ENCODE results near the gene KCNQ1.
A peak's percentile ranks its signal among the peaks of the same experiment; 100 is the strongest.

Gene KCNQ1

DNA sequence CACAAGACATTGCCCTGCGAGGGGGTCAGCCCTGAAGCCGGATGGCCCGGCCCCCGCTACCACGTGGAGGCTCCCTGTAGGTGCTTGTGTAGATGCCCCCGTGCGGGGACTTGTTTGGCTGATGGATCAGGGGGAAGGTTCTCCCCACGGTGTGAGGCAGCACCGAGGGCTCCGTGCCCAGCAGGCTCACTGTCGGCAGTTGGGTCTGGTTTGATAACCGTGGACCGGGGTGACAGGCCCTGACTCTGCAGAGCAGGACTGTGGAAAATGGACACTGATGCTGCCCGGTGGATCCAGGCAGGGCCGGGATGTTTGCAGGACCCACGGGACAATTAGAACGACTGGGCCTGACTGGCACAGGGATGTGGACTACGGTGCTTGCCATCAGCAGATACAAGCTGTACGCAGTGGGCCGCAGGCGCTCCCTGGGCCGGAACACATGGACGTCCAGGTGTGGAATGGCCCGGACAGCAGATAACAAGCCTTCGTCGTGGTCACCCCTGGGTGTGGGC is 19.0 kb downstream of the KCNQ1 start:
- no peaks in the 10 kb centered on the region for H3K9me3 ChIP-seq
- no peak overlapping the region for H3K9ac ChIP-seq
- peaks cover 95% of the 10 kb centered on the region for H4K20me1 ChIP-seq
- TF ChIP-seq Cebpa-rat (IDR thresholded peaks at IDR 0.05): no peak
- no peak overlapping the region for H3K27ac ChIP-seq
- no peak overlapping the region for H3K4me3 ChIP-seq
- H3K4me1 ChIP-seq: peaks cover 91% of the 10 kb centered on the region
- no peaks in the 10 kb centered on the region for H3K36me3 ChIP-seq
- H3K4me2 ChIP-seq: peak overlapping the region; percentile 86
- H3K27me3 ChIP-seq: peaks cover 28% of the 10 kb centered on the region

DNA sequence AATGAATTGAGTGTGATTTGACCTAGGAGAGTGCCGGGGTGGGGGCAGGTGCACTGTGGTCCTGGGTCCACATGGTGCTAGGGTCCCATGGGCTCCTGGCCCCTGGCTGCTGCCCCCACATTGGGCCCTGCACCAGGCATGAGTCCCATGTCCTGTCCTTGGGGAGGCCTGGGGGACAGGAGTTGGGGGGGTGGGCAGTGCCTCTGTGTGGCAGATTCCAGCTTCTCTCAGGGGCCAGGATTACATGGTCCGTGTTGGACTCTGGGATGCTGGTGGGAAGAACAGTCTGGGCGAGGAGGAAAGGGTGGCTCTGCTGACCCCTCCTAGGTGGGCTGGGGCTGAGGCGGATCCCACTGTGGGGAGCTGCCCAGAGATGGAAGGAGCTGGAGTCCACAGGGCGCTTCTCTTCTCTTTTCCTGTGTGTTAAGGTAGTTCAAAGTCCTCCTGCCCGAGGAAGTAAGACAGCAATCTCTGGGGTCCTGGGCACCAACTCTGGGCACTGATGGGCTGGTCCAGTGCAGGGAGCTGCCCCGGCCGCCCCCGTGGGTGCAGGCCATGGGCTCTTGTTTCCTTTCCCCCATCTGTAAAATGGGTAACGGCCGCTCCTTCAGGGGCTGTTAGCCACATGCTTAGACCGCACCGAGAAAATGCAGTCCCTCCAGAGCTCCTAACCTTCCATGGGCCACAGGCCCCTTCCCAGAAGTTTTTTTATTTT is 19.8 kb downstream of the KCNQ1 start:
- H3K9me3 ChIP-seq: no peaks in the 10 kb centered on the region
- peaks cover 35% of the 10 kb centered on the region for H3K27me3 ChIP-seq
- peak overlapping the region; percentile 86; the same call in 1 of the 2 replicates for H3K4me2 ChIP-seq
- TF ChIP-seq Cebpa-rat (IDR thresholded peaks at IDR 0.05): no peak
- peaks cover 84% of the 10 kb centered on the region for H3K4me1 ChIP-seq
- no peak overlapping the region for H3K9ac ChIP-seq
- peaks cover 97% of the 10 kb centered on the region for H4K20me1 ChIP-seq
- no peaks in the 10 kb centered on the region for H3K36me3 ChIP-seq
- H3K4me3 ChIP-seq: no peak overlapping the region
- no peak overlapping the region for H3K27ac ChIP-seq

DNA sequence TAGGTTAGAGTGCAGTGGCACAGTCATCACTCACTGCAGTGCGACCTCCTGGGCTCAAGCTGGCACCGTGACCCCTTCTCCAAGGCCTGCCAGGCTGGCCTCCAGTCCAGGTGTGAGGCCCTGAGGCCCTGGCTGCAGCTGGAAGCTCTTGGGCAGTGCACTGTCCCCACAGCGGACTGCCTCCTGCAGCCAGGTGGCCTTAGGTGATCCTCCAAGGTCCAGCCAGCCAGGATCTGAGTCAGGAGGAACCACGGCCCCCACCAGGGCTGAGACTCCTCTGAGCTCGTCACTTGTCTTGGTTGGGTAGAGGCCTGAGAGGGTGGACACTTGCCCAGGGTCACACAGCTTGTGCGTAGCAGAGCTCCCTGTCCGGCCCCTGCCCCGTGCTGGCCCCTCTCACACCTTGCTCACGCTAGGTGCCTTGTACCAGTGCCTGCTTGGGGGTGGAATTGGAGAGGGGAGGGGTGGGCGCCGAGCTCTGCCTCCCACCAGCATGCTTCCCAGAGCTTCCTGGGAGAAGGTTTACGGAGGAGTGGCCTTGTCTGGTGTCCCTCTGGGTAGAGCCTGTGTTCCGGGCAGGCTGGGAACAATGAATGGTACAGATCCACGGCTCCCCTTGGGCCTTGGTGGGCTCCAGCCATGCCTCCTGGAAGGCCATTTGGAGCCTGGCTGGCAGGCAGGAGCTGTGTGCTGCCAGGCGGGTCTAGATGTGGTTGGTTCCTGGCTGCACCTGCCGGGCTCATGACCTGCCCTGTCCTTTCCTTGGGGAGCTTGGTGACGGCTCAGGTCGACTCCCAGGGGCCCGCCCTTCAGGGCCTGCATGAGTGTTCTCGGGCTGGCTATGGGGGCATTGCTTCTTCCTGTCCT is 20.6 kb downstream of the KCNQ1 start:
- Histone ChIP-seq H4K20me1 (peaks cover 99% of the 10 kb centered on the region), H3K27me3 (peaks cover 43% of the 10 kb centered on the region), H3K4me1 (peaks cover 78% of the 10 kb centered on the region), H3K36me3 (no peaks in the 10 kb centered on the region), H3K9me3 (no peaks in the 10 kb centered on the region), H3K4me2 (peak overlapping the region; percentile 89), H3K4me3 (no peak overlapping the region), H3K9ac (no peak overlapping the region), H3K27ac (no peak overlapping the region)
- no peak for TF ChIP-seq Cebpa-rat (IDR thresholded peaks at IDR 0.05)

DNA sequence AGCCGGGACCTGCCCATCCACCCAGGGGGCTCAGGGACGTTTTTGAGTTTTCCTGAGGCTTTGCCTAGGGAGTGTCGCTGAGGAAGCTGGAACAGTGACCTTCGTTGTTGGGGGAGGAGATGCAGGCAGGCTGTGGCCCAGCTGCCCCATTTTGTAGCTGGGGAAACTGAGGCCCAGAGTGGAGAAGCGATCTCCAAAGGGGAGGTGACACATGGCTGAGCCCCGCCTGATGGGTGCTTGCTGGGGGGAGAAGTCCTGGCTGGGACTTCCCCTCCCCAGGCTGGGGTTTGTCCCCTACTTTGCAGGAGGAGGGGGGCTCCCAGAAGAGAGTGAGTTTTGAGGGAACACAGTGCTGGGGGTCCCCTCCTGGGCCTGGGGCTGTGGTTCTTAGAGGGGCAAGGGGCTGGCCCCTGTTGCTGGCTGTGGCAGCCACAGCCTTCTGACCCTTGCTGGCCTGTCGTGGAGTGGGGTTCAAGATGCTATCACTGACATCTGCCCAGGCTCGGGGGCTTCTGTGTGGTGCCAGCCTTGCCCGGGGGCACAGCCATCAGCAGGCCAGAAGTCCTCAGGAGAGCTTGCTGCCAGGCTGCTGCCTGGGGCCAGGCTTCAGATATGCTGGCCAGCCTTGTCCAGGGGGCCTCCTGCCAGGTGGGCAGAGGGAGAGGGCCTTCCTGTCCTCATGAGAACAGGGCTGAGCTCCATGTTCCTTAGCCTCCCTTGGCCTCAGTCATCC is 21.4 kb downstream of the KCNQ1 start:
- H3K4me3 ChIP-seq: no peak overlapping the region
- H3K4me2 ChIP-seq: peak overlapping the region; percentile 89

DNA sequence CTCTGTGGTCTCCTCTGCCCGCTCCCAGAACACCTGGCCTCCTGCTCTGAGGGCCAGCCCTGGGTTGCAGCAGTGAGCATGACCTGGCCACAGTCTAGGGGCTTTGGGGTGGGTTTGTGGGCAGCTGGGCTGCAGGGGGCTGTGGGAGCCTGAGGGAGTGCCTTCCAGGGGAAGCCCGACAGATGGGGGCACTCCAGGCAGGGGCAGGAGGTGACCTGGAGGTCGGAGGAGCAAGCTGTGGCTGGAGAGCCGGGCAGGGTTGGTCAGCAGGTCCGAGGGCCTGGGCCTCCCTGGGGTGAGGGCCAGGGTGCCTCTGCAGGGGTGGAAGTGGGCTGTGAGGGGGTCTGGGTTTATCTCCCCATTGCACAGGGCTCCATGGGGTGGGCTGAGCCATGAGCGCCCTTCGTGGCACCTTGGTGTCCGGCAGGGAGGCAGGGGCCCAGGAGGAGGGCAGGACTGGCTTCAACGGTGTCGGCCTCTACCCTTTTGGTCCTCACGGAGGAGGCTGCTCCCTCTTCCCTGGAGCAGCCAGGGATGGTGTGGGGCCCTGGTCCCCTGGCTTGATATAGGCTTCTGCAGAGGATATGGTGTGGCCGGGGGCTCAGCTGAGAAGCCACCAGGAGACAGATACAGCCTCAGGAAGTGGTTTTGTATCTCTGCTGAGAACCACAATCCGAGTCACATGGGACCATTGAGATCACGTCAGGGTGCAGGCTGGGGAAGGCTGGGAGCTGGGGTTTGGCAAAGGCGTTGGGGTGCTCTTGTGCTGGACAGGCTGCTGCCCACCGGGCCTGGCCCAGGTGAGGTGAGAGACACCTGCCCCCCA is 22.3 kb downstream of the KCNQ1 start:
- H3K27me3 ChIP-seq: peaks cover 44% of the 10 kb centered on the region
- no peak for TF ChIP-seq Cebpa-rat (IDR thresholded peaks at IDR 0.05)
- H3K4me2 ChIP-seq: peak overlapping the region; percentile 89

More for the DNA sequence above, 21.4 kb downstream of the KCNQ1 start:
- H4K20me1 ChIP-seq: peaks cover 100% of the 10 kb centered on the region
- H3K4me1 ChIP-seq: peaks cover 72% of the 10 kb centered on the region
- H3K9ac ChIP-seq: no peak overlapping the region
- H3K9me3 ChIP-seq: no peaks in the 10 kb centered on the region
- no peak overlapping the region for H3K27ac ChIP-seq
- no peaks in the 10 kb centered on the region for H3K36me3 ChIP-seq
- TF ChIP-seq Cebpa-rat (IDR thresholded peaks at IDR 0.05): no peak
- peaks cover 44% of the 10 kb centered on the region for H3K27me3 ChIP-seq

DNA sequence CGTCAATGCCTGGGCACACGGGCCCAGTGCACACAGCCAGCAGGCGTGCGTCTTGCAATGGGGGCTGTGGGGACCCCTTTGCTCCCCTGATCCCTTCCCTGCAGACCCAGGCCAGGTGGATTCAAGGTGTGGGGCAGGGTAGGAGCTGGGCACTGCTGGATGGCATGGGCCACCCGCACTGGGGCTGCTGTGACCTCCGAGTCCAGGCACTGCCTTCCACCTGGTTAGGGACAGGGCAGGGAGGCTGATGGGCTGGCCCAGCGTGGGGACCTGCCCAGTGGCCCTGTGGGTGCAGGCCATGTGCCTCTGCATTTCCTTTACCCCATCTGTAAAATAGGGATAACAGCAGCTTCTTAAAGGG is 22.9 kb downstream of the KCNQ1 start:
- Histone ChIP-seq H3K4me1 (peaks cover 63% of the 10 kb centered on the region), H3K27ac (no peak overlapping the region), H3K36me3 (no peaks in the 10 kb centered on the region), H3K4me3 (no peak overlapping the region), H3K9ac (no peak overlapping the region), H3K27me3 (peaks cover 44% of the 10 kb centered on the region), H3K9me3 (no peaks in the 10 kb centered on the region), H4K20me1 (peaks cover 95% of the 10 kb centered on the region), H3K4me2 (peak overlapping the region; percentile 89)
- TF ChIP-seq Cebpa-rat (IDR thresholded peaks at IDR 0.05): no peak

More for the DNA sequence above, 22.3 kb downstream of the KCNQ1 start:
- H3K9ac ChIP-seq: no peak overlapping the region
- H4K20me1 ChIP-seq: peaks cover 96% of the 10 kb centered on the region
- peaks cover 69% of the 10 kb centered on the region for H3K4me1 ChIP-seq
- H3K36me3 ChIP-seq: no peaks in the 10 kb centered on the region
- no peak overlapping the region for H3K27ac ChIP-seq
- no peaks in the 10 kb centered on the region for H3K9me3 ChIP-seq
- no peak overlapping the region for H3K4me3 ChIP-seq

DNA sequence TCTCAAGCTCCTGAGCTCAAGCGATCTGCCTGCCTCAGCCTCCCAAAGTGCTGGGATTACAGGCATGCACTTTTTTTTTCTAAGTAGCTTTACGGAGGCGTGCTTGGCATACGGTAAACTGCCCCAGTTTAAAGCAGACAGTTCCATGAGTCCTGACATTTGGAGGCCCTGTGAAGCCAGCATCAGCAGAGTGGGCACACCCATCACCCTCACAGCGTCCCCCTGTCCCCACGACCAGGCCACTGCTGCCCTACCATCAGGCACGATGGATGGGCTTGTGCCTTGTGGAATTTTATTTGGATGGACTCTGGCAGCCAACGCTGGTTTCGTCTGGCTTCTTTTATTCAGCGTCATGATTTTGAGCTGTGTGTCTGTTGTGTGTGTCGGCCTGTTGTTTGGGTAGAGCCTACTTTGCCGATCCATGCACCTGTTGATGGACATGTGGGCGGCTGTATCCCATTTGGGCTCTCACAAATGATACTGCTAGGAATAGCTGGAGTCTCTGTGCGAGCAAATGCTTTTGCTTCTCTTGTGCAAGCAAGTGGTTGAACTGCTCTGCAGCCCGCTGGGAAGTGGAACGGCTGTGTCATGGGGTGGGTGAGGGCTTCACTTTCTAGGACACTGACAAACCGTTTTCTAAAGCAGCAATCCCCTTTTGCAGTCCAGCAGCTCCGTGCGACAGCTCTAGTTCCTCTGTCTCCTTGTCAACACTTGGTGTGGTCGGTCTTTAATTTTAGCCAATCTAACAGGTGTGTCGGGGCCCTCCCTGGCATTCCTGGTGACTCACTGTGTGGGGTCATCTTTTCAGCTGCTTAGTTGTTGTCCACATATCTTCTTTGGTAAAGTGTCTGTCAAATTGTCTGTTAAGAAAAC is 23.8 kb downstream of the KCNQ1 start:
- no peak overlapping the region for H3K27ac ChIP-seq
- no peak for TF ChIP-seq Cebpa-rat (IDR thresholded peaks at IDR 0.05)
- H3K4me3 ChIP-seq: no peak overlapping the region
- H3K36me3 ChIP-seq: no peaks in the 10 kb centered on the region
- H3K27me3 ChIP-seq: peaks cover 44% of the 10 kb centered on the region
- H3K9ac ChIP-seq: no peak overlapping the region
- H3K4me2 ChIP-seq: peak overlapping the region; percentile 89; the same call in 1 of the 2 replicates
- peaks cover 54% of the 10 kb centered on the region for H3K4me1 ChIP-seq
- peaks cover 94% of the 10 kb centered on the region for H4K20me1 ChIP-seq
- no peaks in the 10 kb centered on the region for H3K9me3 ChIP-seq

DNA sequence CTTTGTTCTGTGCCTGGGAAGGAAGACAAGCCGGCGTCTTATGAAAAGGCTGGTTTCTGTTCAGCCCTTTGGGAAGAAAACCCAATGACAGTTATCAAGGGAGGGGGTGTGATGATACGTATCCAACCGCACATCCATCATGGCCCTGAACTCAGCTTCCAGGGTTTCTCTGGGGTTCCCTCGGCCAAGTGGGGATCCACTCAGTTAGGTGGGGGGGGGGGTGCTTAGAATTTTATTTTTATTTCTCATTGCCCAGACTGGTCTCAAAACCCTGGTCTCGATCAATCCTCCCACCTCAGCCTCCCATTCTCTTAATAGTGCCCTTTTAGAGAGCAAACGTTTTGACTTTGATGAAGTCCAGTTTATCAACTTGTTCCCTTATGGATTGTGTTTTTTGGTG is 25.7 kb downstream of the KCNQ1 start:
- peaks cover 41% of the 10 kb centered on the region for H3K27me3 ChIP-seq

More for the DNA sequence above, 25.7 kb downstream of the KCNQ1 start:
- no peaks in the 10 kb centered on the region for H3K36me3 ChIP-seq
- H3K9ac ChIP-seq: no peak overlapping the region
- TF ChIP-seq Cebpa-rat (IDR thresholded peaks at IDR 0.05): no peak
- peaks cover 91% of the 10 kb centered on the region for H4K20me1 ChIP-seq
- no peak overlapping the region for H3K4me2 ChIP-seq
- H3K4me3 ChIP-seq: no peak overlapping the region
- H3K4me1 ChIP-seq: peaks cover 54% of the 10 kb centered on the region
- no peak overlapping the region for H3K27ac ChIP-seq
- no peaks in the 10 kb centered on the region for H3K9me3 ChIP-seq

Measured in BLaER1 (cell line).